HepG2 (cell line): ENCODE data around the gene SRP68. TPM values are rescaled to one million over a fixed set of nuclear protein-coding genes. Genes with fewer than 3 reads are reported as not detected.

Experiments used
- ZIK1 ChIP-seq: sonication (generic); formaldehyde crosslinking; IDR thresholded peaks from 2 replicates; pipeline ENCODE4 v1.5.0; 2020; ENCODE audit warnings: mild to moderate bottlenecking, low read depth, missing genetic modification reagents, borderline replicate concordance
- polyA plus RNA-seq, 8 experiments: library from polyadenylated mRNA; depleted of rRNA in 3 of 8; stranded (reverse) in 7 of 8; unstranded in 1 of 8; fragments of >200 nt; fragmentation: Illumina TruSeq in 4 of 8; extraction: Trizol in 4 of 8; gene quantifications; 2 replicates each; pipeline versions ENCODE4 v1.2.1 to v1.2.3, GENCODE V29; 2011 to 2016; ENCODE audit warnings: low read depth in 4 of 8, missing spikeins in 1 of 8, mixed read lengths in 1 of 8; ENCODE audit not compliant: insufficient read depth in 1 of 8
- total RNA-seq, 5 experiments: library from RNA; depleted of rRNA; stranded (reverse); fragments of >200 nt; fragmentation: Illumina TruSeq; extraction: Trizol; gene quantifications; 2 replicates each; pipeline ENCODE4 v1.2.3, GENCODE V29; 2016; ENCODE audit warnings: low read depth in 1 of 5
- TF ChIP-seq, protein P1 (sequence below), 2 experiments: fragments of 450-650 bp in 1 of 2; sonication (generic) in 1 of 2; formaldehyde crosslinking in 1 of 2; IDR thresholded peaks; 2 replicates each; pipeline versions ENCODE4 v1.6.1 to v1.8.0; 2016 to 2022; ENCODE audit warnings: antibody characterized with exemption in 1 of 2, mild to moderate bottlenecking in 1 of 2, missing genetic modification reagents in 1 of 2
- TF ChIP-seq, protein P2 (sequence below): sonication (generic); formaldehyde crosslinking; IDR thresholded peaks from 2 replicates; pipeline ENCODE4 v1.9.0; 2021; ENCODE audit warnings: mild to moderate bottlenecking, missing genetic modification reagents

Gene SRP68
- total and polyA plus RNA-seq, 2 of the 13 experiments (the other 11 are each of a cell fraction or from before 2014, with no cell fraction given), result 39.8 to 74.3 TPM

DNA sequence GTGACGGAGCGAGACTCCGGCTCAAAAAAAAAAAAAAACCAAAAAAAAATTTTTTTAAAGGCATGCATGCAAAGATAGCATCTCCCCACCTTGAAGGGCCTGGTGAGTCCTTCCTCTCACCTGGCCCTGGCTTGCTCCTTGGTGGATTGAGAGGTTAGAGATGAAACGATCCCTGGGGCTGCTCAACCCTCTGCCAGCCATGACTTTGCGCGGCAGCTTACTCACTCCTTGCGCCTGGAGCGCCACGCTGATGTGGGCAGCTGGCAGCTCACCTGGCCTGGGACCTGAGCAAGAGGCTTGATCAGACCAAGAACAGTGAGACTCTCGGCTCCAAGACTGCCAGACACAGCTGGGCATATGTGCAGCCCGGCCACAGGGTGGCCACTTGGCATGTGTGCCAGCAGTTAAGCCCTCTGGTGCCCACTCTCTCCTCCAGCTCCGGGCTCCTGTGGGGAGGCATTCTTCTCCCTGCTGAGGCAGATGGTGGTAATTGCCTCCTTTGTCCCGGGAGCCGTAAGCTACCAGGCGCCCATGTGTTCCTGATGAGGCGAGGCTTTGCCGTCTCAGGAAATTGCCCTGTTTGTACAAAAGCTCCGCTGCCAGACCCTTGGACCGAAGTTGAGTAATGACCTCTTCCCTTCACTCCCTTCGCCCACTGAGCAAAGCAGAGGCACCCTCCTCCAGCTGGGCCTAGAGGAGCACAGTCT, 40.1 kb downstream of the SRP68 start (continued):
- TF ChIP-seq, protein P1, sequence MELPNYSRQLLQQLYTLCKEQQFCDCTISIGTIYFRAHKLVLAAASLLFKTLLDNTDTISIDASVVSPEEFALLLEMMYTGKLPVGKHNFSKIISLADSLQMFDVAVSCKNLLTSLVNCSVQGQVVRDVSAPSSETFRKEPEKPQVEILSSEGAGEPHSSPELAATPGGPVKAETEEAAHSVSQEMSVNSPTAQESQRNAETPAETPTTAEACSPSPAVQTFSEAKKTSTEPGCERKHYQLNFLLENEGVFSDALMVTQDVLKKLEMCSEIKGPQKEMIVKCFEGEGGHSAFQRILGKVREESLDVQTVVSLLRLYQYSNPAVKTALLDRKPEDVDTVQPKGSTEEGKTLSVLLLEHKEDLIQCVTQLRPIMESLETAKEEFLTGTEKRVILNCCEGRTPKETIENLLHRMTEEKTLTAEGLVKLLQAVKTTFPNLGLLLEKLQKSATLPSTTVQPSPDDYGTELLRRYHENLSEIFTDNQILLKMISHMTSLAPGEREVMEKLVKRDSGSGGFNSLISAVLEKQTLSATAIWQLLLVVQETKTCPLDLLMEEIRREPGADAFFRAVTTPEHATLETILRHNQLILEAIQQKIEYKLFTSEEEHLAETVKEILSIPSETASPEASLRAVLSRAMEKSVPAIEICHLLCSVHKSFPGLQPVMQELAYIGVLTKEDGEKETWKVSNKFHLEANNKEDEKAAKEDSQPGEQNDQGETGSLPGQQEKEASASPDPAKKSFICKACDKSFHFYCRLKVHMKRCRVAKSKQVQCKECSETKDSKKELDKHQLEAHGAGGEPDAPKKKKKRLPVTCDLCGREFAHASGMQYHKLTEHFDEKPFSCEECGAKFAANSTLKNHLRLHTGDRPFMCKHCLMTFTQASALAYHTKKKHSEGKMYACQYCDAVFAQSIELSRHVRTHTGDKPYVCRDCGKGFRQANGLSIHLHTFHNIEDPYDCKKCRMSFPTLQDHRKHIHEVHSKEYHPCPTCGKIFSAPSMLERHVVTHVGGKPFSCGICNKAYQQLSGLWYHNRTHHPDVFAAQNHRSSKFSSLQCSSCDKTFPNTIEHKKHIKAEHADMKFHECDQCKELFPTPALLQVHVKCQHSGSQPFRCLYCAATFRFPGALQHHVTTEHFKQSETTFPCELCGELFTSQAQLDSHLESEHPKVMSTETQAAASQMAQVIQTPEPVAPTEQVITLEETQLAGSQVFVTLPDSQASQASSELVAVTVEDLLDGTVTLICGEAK (IDR thresholded peaks at IDR 0.05), result no peak
- TF ChIP-seq, protein P1 (CRISPR knock-in tag; IDR thresholded peaks at IDR 0.05), result 0 out of 2 replicates have a peak, but pooled peaks have one; percentile 41
- no peak for TF ChIP-seq ZIK1 (CRISPR knock-in tag)
- TF ChIP-seq, protein P2, sequence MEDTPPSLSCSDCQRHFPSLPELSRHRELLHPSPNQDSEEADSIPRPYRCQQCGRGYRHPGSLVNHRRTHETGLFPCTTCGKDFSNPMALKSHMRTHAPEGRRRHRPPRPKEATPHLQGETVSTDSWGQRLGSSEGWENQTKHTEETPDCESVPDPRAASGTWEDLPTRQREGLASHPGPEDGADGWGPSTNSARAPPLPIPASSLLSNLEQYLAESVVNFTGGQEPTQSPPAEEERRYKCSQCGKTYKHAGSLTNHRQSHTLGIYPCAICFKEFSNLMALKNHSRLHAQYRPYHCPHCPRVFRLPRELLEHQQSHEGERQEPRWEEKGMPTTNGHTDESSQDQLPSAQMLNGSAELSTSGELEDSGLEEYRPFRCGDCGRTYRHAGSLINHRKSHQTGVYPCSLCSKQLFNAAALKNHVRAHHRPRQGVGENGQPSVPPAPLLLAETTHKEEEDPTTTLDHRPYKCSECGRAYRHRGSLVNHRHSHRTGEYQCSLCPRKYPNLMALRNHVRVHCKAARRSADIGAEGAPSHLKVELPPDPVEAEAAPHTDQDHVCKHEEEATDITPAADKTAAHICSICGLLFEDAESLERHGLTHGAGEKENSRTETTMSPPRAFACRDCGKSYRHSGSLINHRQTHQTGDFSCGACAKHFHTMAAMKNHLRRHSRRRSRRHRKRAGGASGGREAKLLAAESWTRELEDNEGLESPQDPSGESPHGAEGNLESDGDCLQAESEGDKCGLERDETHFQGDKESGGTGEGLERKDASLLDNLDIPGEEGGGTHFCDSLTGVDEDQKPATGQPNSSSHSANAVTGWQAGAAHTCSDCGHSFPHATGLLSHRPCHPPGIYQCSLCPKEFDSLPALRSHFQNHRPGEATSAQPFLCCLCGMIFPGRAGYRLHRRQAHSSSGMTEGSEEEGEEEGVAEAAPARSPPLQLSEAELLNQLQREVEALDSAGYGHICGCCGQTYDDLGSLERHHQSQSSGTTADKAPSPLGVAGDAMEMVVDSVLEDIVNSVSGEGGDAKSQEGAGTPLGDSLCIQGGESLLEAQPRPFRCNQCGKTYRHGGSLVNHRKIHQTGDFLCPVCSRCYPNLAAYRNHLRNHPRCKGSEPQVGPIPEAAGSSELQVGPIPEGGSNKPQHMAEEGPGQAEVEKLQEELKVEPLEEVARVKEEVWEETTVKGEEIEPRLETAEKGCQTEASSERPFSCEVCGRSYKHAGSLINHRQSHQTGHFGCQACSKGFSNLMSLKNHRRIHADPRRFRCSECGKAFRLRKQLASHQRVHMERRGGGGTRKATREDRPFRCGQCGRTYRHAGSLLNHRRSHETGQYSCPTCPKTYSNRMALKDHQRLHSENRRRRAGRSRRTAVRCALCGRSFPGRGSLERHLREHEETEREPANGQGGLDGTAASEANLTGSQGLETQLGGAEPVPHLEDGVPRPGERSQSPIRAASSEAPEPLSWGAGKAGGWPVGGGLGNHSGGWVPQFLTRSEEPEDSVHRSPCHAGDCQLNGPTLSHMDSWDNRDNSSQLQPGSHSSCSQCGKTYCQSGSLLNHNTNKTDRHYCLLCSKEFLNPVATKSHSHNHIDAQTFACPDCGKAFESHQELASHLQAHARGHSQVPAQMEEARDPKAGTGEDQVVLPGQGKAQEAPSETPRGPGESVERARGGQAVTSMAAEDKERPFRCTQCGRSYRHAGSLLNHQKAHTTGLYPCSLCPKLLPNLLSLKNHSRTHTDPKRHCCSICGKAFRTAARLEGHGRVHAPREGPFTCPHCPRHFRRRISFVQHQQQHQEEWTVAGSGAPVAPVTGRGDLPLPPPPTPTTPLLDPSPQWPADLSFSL (CRISPR knock-in tag), result no peak
